Omental fat pad (tissue), 4 donors: ENCODE results near the gene RHOT1. TPM values are rescaled to one million over a fixed set of nuclear protein-coding genes. Genes with fewer than 3 reads are reported as not detected.
A peak's percentile ranks its signal among the peaks of the same experiment; 100 is the strongest.
"Not testable (repeated sequence)": the region's sequence is repeated elsewhere in the genome, so short reads cannot be mapped to it uniquely, and the experiment has no call there.

Experiments used
- ATAC-seq: fragments of 150-250 bp; one replicate; pipeline ENCODE4 v1.9.1; 2016; ENCODE audit warnings: mild to moderate bottlenecking, moderate library complexity; ENCODE audit not compliant: low FRiP score
- DNase-seq: peaks from one replicate; pipeline ENCODE4 v3.0.0-alpha.2; 2019; ENCODE audit warnings: low spot score
- total RNA-seq, 4 donors: library from RNA; depleted of rRNA; stranded (reverse); fragments of >200 nt; gene quantifications; one replicate each; pipeline ENCODE4 v1.1.0, GENCODE V29; 2016
- TF ChIP-seq, protein P1 (sequence below), 3 donors: fragments of 450-650 bp; IDR thresholded peaks; one replicate each; pipeline ENCODE4 v1.5.1; 2016 to 2017; ENCODE audit warnings: antibody characterized with exemption in 3 of 3, mild to moderate bottlenecking in 3 of 3, moderate library complexity in 2 of 3

Gene RHOT1
- 10 to 100 TPM; 32.1 to 55.7 (median 42.6) TPM for total RNA-seq

DNA sequence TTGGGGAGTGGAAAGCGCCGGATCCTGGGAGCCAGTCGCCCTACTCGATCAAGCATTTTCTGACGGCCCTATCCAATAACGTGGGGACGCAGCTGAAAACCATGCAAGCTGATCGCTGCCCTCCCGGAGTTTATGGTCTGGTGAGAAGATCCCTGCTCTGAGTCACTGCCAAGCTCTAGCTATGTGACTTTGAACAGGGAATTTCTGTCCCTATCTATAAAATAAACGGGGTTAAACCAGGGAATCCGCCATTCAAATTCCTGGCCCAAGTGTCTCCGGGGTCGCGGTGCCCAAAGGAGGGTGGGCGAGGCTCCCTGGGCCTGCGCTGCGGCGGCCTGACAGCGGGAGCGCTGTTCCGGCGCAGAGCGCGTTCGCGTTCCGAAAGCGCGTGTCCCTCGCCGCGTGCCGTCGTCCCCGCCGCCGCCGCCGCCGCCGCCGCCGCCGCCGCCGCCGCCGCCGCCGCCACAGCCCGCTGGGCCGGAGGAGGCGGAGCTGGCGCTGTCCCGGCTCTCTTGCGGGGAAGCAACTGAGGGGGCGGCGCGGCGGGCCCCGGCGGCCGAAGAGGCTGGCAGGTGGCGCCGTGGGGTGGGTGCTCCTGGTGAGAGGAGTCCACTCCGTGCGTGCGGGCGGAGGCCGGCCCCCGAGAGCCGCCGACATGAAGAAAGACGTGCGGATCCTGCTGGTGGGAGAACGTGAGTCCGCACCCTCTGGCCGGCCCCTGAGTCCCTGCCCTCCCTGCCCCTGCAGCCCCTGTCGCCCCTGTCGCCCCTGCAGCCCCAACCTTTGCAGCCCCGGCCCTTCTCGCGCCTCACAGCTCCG lies at the start of gene RHOT1:
RHOT1 (plus strand) TSS at position 465 of the 819 bp plus-strand sequence; CDS start at position 656, 191 bp downstream.
- TF ChIP-seq, protein P1, sequence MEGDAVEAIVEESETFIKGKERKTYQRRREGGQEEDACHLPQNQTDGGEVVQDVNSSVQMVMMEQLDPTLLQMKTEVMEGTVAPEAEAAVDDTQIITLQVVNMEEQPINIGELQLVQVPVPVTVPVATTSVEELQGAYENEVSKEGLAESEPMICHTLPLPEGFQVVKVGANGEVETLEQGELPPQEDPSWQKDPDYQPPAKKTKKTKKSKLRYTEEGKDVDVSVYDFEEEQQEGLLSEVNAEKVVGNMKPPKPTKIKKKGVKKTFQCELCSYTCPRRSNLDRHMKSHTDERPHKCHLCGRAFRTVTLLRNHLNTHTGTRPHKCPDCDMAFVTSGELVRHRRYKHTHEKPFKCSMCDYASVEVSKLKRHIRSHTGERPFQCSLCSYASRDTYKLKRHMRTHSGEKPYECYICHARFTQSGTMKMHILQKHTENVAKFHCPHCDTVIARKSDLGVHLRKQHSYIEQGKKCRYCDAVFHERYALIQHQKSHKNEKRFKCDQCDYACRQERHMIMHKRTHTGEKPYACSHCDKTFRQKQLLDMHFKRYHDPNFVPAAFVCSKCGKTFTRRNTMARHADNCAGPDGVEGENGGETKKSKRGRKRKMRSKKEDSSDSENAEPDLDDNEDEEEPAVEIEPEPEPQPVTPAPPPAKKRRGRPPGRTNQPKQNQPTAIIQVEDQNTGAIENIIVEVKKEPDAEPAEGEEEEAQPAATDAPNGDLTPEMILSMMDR (IDR thresholded peaks at IDR 0.05), result no peak
- DNase-seq (no peak), ATAC-seq (peak; percentile 71)

DNA sequence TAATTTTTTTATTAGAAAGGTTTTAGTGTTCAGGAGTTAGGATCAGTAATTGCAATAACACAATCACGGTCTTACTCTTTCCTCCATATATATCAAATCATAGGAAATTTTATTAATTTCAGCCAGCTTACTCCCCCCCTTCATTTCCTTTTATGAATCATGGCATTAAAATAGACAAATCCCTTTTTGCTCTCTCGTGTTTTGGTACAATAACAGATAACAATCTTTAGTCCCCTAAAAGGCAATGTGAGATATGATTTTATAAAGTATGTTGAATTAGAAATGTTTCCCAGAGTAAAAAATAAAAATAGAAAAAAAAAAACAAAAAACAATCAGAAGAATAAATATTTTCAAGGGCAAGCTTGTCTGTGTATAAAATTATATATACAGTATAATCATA lies 42.6 kb upstream of the RHOT1 start:
- TF ChIP-seq, protein P1 (IDR thresholded peaks at IDR 0.05), result no peak
- ATAC-seq, result no peak
- no peak for DNase-seq

DNA sequence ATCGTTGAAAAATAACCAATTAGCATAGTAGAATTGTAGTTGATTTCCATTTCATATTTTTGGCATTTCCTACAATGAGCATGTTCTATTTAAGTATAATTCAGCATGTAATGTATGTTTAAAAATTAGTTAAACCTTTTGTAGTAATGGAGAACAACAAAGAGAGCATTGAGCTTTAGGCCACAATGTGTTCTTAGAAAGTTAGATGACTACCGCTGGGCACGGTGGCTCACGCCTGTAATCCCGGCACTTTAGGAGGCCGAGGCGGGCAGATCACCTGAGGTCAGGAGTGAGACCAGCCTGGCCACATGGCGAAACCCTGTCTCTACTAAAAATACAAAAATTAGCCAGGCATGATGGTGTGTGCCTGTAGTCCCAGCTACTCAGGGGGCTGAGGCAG lies 42.0 kb upstream of the RHOT1 start:
- not testable (repeated sequence) for ATAC-seq, DNase-seq

DNA sequence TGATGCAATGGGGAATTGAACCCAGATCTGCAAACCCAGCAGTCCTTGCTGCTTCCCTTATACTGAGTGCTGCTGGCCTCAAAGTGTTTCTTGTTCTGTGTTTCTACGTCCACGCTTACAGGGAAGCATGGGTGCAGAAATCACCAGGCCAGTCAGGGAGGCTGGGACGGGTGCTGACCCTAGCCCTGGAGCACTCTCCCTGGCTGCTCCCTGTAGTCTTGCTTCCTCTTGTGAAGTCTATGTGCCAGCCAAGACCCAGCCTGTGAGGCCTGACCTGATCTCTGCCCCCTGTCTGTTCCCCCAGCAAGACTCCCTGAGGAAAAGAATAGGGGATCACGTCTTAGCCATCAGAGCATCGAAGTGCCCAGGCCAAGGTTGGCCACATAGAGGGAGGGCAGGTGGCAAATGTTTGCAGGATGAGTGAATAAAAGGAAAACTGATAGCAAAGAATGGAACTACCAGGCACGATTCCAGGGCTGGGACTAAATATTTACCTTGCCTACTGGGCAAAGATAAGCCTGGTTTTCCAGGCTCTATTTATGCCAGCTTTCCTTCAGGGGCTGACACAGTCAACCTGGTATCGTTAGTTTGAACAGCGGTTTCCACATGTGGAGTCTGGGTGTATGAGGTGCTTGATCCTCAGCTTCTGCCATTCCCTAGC lies 41.2 kb upstream of the RHOT1 start:
- ATAC-seq, result no peak
- DNase-seq, result no peak
- TF ChIP-seq, protein P1 (IDR thresholded peaks at IDR 0.05), result no peak

DNA sequence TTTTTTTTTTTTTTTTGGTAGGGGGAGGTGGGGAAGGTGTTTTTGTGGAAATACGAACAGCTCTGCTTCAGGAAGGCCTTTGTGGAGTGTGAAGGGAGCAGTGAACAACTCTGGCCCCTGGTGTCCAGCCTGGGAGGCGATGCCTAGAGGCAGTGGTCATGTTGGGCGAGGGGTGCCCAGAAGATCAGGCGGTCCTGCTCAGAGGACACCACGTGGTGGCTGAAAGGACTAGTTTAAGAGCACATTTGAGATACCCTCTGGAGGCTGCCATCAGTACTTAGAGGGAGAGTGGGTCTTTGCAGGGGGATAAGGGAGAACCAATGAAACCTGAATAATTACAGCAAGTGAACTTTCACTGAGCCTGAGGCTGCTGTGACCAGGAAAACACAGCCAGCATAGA lies 40.1 kb upstream of the RHOT1 start:
- DNase-seq, result no peak
- TF ChIP-seq, protein P1 (IDR thresholded peaks at IDR 0.05), result no peak
- no peak for ATAC-seq

DNA sequence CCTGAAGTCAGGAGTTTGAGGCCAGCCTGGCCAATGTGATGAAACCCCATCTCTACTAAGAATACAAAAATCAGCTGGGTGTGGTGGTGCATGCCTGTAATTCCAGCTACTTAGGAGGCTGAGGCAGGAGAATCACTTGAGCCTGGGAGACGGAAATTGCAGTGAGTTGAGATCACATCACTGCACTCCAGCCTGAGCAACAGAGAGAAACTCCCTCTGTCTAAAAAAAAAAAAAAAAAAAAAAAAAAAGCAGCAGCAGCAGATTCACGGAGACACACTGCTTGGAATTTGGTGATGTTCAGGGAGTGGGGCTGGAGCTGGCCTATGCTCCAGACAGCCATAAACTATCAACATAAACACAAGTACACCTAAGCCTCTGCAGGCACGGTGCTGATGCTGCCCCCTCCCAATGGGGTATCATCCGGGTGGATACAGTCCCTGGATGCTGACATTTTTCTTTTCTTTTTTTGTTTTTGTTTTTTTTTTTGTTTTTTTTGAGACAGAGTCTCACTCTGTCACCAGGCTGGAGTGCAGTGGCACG lies 39.6 kb upstream of the RHOT1 start:
- ATAC-seq (no peak), DNase-seq (no peak)
- TF ChIP-seq, protein P1 (IDR thresholded peaks at IDR 0.05), result no peak

DNA sequence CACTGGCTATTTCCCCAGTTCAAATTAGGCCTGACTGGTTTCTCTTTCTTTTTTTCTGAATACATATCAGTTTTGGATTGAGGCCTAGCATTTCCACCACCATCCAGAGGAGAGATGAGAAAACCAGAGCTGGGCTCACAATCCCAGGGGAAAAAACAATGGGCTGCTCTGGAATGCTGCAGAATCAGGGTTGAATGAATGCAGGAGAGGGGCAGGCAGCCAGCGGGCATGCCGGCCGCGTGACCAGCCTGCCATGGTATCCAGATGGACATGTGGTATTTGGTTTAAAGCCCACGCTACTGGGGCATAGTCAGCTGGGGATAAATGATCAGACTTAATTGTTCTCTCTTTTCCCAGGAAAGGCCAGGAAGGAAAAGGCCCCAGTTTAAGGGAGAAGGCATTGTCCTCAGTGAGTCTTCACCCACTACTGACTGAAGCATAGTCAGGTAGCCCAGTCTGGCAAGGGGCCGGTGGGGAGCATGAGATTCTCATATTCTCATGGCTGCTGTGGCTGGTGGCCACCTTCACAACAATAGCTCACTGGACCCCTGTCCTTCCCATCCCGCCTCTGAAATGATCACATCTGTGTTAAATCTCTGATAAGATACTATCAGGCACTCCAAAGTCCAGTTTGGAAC lies 38.7 kb upstream of the RHOT1 start:
- DNase-seq (no peak), ATAC-seq (no peak)
- TF ChIP-seq, protein P1 (IDR thresholded peaks at IDR 0.05), result no peak
